ENCODE measurements around the gene PBX1.

GRCh38 chr1:164667001-164667400, 108.0 kb downstream of the PBX1 start:
- no peak for TF ChIP-seq CTCF (IDR thresholded peaks at IDR 0.05; ENCODE audit: borderline replicate concordance, extremely low read depth, low read length, poor library complexity, severe bottlenecking)
- no peak for TF ChIP-seq EZH2 (IDR thresholded peaks at IDR 0.05; ENCODE audit: borderline replicate concordance, low read depth, low read length, severe bottlenecking)

Data from DND-41 (cell line).